Right renal pelvis (tissue), 4 donors: ENCODE measurements around the gene SERPINC1. TPM values are rescaled to one million over a fixed set of nuclear protein-coding genes. Genes with fewer than 3 reads are reported as not detected.
"Not testable (repeated sequence)": the region's sequence is repeated elsewhere in the genome, so short reads cannot be mapped to it uniquely, and the experiment has no call there.

Source experiments
- DNase-seq, 4 donors: peaks; one replicate each; pipeline ENCODE4 v3.0.0-alpha.2; 2013; ENCODE audit warnings: low read depth in 4 of 4, low spot score in 3 of 4, missing footprints in 1 of 4
- polyA plus RNA-seq, 4 donors: library from polyadenylated mRNA; unstranded; fragments of 120-200 nt; gene quantifications; one replicate each; pipeline ENCODE4 v1.2.1, GENCODE V29; 2013; ENCODE audit not compliant: insufficient read length in 4 of 4

SERPINC1 gene
- polyA plus RNA-seq, 4 donors, result 0.21 to 0.46 (median 0.33) TPM

DNA sequence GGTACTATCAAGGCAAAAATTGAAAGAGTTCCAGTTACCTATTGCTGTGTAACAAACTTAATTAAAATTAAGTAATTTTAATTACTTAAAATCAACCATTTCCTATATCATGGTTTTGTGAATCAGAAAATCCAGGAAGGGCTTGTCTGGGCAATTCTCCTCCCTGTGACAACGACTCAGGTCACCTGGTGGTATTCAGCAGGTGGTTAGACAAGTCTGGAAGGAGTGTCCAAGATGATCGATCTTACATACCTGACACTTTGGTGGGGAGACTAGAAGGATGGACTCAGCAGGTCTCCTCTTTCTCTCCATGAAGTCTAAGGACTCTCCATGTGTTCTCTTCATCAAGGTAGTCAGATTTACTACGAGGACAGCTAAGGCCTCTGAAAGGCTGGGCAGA, 22.9 kb downstream of the SERPINC1 start:
- no peak for DNase-seq

DNA sequence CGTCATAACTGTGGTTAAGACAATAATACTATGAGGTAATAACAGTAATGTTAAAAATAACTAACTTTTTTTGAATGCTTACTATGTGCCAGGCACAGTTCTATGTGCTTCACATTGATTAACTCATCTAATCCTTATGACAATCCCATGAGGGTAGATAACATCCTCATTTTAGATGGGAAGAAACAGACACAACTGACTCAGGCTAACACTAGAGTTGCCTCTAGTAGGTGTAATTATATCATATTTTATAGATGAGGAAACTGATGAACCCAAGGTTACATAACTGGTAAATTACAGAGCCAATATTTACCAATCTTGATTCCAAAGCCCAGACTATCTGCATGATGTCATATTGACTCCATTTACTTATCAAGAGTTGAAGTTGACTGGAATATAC, 23.5 kb downstream of the SERPINC1 start:
- DNase-seq, result no peak

GRCh38 chr1:173889885-173890284, 27.2 kb downstream of the SERPINC1 start:
- DNase-seq, result no peak

GRCh38 chr1:173888749-173889148, 28.4 kb downstream of the SERPINC1 start:
- no peak for DNase-seq

GRCh38 chr1:173887627-173888026, 29.5 kb downstream of the SERPINC1 start:
- DNase-seq, result no peak

DNA sequence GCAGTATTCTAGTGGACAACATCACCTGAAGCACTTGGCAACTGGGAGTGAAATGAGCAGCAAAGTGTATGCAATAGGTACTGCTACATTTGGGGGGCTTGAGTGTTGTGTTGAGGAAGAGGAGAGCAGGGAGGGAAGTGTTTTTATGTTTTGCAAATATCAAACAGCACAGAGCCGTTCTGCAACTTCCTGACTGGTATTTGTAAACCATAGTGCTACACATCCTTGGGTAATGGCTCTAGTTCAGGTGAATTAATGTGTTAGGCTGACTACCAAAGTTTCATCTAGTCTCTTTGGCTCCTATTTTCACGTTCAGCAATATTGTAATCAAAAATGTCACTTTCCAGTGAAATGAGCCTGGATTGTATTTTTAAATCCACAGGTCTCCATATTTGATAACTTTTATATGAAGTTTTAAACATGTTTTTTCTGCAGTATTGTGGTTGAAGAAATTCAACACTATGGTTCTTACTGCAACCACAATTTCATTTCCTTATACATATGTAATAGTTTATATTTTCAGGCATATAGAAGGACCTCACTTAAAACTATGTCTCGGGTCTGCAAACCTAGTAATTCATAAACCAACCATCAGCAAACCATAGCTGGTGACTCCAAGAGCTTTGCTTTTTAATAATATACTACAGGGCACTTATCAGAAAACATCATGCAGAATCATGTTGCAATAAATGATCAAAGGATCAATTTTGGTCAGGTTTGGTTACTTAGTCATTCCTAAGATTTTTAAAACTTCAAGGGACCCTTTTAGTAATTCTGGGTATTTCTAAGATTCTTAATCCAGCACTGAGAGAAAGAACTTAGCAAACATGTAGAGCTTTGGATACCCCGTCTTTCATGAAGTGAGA, 30.1 kb downstream of the SERPINC1 start:
- DNase-seq, result no peak

- no peak for DNase-seq
Observed at GRCh38 chr1:173884701-173885100, 32.4 kb downstream of the SERPINC1 start.

GRCh38 chr1:173881117-173881516, 36.0 kb downstream of the SERPINC1 start:
- DNase-seq, result not testable (repeated sequence)

DNA sequence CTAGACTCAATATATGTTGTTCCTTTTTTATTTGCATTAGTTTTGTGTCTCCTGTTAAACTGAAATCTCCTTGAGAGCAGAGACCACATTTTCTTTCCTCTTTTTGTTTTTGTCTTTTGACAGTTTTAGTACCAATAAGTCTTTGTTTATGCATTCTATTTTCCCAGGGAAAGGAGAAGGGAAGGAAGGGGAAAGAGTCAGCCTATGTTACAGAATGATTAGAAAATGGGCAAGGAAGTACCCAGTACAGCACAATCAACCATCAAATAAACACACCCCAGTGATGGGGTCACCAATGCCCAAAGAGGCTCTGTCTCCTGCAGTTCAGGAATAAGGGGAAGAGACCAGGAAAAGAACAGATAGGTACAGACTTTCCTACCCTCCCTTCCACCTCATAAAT, 38.9 kb downstream of the SERPINC1 start:
- DNase-seq, result no peak

DNA sequence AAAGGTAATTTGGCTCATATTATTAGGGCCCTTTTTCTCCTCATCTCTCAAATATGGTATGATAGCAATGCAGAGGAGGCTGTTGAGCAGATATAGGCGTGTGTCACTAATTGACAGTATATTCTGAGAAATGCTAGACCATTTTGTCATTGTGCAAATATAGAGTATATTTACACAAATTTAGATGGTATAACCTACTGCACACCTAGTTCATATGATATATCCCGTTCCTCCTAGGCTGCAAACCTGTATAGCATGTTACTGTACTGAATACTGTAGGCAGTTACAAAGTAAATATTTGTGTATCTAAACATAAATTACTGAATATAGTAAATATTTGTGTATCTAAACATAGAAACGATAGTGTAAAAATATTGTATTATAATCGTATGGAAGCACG, 40.4 kb downstream of the SERPINC1 start:
- no peak for DNase-seq

DNA sequence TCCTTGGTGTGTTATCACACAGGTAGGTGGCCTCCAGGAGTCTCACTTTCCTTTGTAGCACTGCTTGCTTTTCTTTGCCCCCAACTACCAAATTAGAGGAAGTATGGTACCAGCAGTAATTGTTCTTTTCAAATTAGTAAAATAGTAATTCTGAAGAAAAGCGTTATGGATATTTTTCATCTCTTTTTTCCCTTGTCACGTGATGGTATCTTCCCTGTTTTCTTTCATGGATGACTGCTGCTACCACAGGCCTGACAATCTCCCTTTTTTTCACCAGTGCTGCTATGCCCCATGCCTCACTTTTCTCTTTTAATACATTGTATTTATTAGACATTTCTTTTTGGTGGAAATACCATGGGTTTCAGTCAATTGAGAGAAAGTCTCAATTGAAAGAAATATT, 45.6 kb downstream of the SERPINC1 start:
- DNase-seq, result no peak

DNA sequence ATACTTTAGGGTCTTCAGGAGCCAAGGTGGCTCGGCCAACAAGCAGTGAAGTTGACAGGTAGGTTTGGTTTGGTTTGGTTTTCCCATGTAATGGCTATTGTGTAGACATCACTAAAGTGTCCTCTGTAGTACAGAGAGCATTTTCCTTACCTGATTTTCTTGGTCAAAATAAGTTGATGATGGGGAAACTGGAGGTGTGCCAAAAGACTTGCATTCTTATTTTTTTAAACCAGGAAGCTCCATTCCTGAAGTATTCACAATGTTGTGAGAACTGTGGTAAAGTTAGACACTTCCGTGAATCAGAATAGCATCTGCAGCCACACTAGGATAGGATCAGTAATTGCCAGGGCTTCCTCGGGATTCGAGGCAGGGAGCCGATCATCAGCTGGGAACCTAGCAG, 46.0 kb downstream of the SERPINC1 start:
- DNase-seq, result no peak

GRCh38 chr1:173870252-173871075, 46.7 kb downstream of the SERPINC1 start:
- no peak for DNase-seq

DNA sequence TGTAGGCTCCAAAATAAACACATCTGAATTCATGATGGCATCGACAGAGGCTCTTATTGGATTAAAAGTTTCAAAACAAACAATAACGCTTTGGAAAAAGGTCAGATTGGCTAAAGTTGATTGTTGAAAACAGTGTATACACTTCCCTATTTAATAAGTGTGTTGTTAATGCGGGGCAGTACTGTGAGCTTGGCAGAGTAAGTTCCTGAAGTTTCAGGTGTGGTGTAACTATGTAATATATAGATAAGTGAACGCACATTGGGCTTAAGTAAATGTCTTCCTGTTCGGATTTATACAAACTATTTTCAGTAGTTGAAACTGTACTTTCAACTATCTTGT, 48.1 kb downstream of the SERPINC1 start:
- DNase-seq, result no peak

DNA sequence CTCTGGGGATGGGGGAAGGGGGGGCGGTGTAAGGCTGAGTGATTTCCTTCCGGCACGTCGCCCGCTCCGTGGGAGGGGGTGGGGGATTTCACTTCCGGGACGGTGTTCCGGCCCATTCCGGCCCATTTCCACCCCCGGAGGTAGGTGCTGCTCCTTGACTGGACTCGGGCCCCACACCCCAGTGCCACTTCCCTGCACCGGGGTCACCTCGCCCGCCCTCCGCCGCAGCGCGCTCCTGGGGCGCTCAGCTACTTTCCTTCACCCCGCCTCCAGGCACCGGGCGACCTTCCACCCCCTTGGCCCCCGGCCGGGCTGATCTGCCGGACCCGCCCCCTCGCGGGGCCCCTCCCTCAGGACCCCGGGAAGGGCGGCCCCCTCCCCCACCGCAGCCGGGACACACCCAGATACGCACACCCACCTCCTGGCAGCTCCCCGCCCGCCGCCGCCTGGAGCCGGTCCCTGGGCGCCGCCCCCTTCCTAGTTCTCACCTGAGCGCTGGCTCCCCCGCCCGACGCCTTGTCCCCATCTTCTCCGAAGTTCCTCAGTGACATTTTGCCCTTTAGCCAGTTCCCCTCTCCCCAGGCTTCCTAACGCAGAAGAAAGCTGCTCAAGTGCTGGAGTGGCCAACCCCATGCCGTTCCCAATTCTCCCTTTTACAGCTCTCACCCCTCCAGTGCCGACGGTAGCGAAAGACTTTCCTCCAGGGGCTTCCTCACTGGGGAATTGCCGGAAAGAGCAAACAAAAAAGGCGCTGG, 48.7 kb downstream of the SERPINC1 start, which contains the start of gene ZBTB37:
Gene ZBTB37 (plus strand): TSS at position 115 of the 755 bp plus-strand sequence. CDS start 1,846 bp downstream, outside the sequence.
- peak; percentile 65 to 70 (median 68) for DNase-seq

GRCh38 chr1:173867753-173868265, 49.3 kb downstream of the SERPINC1 start, which contains the start of gene GAS5:
Gene GAS5, minus strand, starts transcription at chr1:173867989.
- peak; percentile 98 to 100 (median 100) for DNase-seq

GRCh38 chr1:173867141-173867752, 49.9 kb downstream of the SERPINC1 start:
- peak in 1 of 4 donors; percentile 20 for DNase-seq

DNA sequence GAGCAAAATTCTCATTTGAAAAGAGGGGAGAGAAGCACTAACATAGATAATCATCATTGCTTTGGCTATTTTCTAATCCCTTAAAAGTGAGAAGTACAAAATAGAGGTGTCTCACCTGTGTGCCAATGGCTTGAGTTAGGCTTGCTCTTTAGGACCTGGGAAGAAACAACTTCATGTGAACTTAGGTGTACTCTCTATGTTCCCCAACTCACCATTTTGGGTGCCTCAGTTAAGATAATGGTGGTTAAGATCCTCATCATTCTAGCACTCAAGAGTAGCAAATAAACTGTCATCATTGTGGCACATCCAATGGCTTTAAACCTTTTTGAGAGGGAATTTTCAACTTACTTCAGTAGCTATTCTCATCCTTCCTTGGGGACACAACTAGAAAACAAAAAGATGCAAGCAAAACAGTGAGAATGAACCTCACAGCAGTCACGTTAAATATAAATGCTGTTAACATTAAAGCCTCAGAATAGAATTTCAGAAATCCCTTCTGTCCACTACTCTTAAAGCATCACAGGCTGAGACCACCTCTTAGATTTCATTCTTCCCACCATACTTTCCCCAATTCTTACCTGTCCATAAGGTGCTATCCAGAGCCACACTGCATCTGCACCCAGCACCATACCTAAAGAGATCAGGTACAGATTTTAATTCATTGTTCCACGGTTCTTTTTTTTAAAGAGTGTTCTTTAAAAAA, 50.6 kb downstream of the SERPINC1 start:
- no peak for DNase-seq

DNA sequence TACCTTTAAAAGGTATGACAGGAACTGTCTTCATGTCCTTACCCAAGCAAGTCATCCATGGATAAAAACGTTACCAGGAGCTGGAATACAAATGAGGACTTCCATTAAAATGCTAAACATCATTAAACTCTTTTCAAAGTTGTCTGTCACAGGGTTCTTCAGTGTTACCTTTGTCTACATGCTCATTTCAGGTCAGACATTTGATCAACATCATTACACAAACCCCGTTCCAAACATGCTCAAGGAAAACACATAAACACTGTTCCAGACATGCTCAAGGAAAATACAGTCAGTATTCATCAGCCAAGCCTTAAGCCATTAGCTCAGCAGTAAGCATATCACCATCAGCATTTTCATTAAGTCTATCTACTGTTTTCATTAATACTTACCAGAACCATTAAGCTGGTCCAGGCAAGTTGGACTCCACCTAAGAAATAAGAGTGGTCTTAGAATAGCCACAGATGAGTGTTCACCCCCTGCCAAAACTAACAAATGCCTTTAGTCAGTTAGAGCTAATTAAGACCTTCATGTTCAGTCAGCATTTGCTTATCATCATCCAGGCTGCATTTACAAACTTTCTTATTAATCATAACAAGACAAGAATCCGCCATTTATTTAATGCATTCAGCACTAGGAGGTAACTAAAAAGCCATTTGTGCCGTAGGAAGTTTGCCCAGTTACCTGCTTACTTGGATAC, 51.5 kb downstream of the SERPINC1 start:
- DNase-seq, result no peak
